Stimulated activated CD4-positive, alpha-beta T cell treated with anti-CD3 and anti-CD28 coated beads, Interleukin-1b, Interleukin-23, amount 100 ng/mL, for 48 hours (primary cell): ENCODE data around the gene TGFA.
"Not testable (repeated sequence)": the region's sequence is repeated elsewhere in the genome, so short reads cannot be mapped to it uniquely, and the experiment has no call there.

Experiments
- DNase-seq: peaks from one replicate; pipeline ENCODE4 v3.0.0-alpha.2; 2020

TGFA gene

DNA sequence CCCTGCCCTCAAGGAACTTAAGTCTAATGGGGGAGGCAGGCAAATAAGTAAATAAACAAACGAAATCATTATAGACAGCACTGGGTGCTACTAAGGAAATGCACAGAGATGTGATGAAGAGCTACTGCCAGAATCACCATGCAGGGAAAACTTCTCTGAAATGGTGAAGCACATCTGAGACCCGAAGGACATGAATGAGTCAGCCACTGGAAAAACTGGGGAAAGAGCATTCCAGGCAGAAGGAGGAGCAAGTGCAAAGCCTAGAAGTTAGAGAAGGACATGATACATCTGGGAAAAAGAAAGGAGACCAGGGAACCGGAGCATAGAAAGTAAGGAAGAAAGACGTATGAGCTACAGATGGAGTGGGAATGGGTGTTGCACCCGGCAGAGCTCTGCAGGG is 56.8 kb downstream of the TGFA start:
- DNase-seq: no peak

DNA sequence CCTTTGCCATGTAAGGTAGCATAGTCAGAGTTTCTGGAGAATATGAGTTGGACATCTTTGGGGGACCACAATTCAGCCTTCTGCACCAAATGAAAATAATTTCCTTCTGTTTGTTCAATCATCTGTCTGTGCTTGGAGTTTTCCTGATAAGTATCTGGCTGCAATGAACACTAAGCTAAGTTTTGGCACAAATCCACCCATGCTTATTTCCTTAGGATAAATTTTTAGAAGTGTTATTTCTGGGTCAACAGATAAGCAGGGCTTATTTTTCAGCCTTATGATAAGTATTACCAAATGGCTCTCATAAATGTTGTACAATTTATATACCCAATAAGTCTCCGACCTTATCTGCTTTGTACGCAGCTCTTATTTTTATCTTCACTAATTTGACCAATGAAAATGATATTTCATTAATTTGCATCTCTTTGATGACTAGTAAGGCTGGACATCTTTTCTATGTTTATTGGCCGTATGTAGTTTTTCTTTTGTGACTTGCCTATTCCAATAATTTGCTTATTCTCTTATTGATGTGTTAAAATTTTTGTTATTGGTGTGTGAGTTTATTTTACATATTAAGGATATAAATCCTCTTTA is 59.2 kb downstream of the TGFA start:
- DNase-seq: no peak

DNA sequence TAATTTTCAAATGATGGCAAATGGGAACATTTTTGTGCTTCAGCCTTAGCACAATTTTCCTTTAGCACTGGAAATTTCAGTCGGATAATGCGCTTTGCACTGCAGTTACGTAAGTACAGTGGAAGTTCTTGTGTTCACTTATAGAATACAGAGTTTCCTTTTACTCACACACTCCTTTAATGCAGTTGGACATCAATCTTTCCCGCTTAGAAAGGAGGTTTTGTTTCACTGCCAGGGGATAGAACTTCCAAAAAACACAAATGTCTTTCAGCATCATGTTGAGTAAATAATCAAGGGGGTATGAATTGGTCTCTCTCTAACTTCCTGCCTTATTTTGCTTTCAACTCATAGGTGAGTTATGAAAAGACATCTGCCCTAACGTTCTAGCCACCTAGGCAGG is 63.2 kb downstream of the TGFA start:
- DNase-seq: no peak

DNA sequence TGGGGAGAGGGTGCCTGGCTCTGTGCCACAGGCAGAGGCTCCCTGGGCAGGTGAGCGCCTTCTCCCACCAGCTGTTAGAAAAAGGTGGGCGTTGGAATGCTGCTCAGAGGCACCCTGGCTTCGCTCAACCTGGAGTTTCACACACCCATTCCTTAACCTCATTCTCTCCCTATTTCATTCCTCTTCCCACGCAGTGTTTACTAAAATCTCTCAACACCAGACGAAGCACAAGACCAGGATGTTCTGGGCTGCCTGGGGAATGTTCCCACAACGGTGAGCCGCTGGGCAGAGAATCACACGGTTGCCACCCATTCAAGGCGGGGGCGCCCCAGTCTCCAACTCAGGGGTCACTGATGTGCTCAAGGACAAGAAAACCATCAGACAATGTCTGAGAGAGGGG is 64.5 kb downstream of the TGFA start:
- DNase-seq: no peak

DNA sequence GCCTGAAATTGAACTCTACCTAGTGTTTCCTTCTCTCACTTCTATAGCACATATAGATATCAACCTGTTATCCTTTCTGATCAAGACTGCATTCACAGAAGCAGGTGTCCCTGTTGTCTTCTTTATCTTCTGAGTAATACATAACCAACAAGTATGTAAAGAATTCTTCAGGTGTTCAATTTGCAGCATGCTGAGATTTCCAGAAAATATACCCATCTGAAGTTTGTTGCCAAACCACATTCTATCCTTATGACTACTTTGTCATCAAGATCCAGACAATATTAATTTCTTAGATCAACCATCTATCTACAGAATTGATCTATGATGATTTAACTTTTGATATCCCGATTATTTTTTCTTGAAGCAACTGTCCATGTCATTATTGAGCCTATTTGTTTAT is 69.5 kb downstream of the TGFA start:
- DNase-seq: no peak

DNA sequence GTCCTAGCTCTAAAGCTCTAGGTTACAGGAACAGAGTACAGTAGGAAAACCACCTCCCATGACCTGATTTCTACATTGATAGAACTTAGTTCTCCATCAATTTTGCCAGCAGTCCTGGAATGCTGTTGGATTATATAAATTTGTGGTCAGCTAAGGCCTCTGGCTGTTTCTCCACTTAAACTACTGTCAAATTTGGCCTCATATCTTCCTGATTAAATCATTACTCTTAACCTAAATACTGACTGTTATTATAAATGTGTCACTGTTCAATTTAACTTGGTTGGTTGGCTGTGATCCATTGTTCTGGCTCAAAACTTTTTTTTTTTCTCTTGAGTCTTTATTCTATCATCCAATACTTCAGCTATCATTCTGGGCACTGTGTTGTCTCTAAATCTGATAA is 71.2 kb downstream of the TGFA start:
- DNase-seq: no peak

DNA sequence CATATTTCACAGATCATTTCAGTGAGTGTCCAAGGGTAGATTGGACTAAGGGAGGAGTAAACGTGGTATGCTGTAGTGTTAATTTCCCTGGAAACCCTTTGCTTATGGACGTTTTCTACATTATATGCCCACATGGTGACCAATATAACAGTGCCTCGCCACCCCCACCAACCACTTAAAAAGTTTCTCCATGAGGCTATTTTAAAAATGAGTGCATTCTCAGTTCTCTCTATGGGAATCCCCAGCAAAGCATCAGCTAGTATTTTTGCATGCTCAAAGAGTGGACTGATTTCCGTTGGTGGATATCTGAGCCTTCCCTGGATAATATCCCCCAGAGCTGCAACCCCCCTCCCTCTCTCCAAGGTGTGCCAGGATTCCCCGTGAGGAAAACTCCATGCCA is 73.2 kb downstream of the TGFA start:
- no peak for DNase-seq

DNA sequence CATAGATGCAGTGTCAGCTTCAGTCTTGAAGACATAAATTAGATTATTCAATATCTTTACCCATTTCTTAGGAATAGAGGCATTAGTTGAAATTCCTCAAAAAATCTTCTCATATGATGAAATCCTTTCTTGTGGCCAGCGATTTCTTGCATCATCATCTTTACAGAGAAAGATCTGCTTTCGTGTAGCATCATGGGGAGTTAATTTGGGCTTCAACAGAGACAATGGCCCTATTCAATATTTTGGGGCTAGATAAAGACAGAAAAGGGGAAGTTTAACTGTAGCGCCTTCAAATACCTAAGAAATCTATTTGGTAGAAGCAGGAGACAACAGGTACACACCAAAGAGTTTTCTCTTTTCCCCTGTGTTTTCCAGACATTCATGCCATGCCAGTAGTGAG is 73.8 kb downstream of the TGFA start:
- no peak for DNase-seq

DNA sequence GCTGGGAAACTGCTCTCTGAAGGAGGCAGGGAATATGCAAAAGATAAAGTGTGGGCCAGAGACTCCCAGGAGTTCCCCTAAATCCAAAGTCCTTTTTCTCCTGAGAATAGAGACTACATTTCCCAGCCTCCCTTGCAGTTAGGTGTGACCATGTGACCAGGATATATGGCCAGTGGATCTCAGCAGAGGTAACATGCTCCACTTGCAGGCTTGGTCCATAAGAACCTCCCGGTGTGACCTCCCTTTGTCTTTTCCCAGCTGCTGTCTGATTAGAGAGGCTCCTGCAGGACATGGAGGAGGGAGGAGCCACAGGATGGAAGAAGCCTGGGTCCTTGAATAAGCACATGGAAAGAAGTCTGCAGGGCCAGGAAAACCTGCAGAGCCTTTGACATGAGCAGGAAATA is 76.2 kb downstream of the TGFA start:
- DNase-seq: no peak

DNA sequence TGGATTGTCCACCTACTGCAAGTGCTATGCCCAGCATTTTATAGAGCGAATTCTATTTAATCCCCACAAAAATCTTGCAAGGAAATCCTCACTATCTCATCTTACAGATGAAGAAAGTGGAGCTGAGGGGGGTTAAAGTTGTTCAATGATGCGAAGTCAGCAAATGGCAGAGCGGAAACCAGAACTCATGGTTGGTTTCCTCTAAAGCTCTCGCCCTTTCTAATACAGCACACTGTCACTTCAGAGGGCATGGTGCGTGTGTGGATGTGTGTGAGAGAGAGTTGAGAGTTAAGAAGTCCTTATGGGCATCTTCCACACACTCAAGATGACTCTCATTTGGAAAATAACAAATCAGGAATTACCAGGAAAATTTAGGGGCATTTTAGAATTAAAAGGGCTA is 78.4 kb downstream of the TGFA start:
- no peak for DNase-seq

DNA sequence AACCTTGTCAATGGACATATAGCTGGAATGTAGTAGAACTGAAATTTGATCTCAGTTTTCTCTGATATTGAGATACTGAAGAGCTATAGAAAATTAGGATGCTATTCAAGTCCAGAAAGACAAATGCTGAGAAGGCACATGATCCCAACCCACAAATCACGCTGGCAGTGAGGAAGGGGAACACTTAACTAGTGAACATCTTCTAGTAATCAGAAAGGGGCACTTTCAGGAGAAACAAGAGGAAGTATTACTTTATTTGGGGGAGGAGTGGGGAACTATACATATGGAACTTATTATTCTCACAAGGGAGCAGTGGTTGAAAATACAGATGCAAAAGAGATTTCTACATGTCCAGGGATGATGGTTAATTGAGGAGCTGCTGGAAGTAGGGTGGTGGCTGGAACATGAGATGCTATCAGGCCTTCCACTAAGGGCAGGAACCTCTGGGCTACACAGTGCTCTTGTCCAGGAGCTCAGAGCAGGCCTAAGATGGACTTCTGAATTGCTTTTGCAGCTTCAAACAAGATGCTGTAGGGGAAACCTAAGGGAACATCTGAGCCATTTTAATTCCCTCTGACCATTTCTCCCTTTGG is 79.3 kb downstream of the TGFA start:
- no peak for DNase-seq

DNA sequence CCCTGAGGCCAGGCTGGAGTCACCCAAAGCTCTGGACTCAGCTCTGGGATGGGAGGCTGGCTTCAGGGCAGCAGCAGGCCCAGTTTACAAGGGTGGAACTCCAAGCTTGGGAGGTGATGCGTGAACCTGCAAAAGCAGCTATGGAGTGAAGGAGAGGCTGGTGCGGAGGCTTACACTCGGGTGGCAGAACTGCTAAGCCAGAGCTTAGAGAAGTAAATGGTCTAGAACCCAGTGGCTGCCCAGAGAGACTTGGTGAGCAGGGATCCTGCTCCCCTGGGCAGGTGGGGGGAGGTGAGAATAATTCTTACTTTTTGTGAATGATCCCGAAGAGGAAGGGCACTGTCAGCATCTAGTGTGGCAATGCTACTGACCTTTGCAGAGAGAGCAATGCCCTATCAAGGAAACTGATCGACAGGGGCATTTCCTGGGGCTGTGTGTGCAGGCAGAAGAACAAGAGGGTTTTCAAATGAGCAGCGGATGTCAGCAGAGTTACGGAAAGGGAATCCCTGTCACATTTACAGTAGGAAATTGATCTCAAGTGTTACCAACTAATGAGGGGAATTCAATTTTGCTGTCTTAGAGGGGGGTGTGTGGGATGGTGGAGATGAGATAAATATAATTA is 80.4 kb downstream of the TGFA start:
- DNase-seq: no peak

DNA sequence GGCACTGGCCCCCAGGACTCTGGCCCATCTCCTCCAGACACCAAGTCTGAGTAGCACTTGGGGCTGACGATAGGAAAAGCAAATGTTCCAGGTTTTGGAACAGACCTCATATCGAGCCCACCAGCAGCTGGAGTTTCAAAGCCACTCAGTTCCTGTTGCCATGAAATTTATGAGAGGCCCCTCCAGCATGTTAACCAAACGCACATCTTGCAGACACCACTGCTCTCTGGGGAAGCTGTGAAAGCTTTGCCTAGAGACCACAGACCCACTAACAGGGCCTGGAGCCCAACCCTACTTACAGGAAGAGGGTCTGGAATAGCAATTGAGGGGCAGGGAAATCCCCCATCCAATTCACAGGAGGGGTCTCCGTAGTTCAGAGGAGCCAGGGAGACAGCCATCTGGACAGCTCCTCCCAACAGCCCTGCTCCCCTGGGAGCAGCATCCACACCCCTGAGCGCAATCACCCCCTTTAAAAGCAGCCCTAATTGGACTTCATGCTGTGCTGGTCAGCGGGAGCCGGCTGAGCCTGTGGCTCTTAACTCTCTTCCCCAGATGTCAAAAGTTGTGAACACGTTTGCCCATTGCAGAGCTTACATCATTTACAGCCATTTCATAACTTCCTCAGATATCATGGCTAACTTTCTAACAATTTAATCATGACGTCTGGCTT is 81.3 kb downstream of the TGFA start:
- DNase-seq: no peak

DNA sequence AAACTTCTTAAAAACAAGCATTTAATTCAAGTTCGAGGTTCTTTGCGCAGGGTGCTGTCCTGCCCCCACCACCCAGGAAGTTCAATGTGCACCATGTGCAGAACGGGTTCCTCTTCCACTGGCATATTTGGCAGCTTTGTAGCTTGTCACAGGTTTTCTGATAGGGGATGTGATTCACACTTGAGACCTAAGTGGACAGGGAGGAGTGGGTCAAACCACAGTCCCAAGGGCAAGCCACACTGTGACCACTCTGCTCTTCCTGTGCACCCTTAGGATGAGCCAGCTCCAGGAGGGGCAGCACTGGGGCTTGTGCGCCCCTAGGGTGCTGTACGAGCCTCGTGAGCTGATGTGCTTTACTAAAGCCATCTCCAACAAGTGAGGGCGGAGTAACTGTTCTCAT is 82.5 kb downstream of the TGFA start:
- no peak for DNase-seq

DNA sequence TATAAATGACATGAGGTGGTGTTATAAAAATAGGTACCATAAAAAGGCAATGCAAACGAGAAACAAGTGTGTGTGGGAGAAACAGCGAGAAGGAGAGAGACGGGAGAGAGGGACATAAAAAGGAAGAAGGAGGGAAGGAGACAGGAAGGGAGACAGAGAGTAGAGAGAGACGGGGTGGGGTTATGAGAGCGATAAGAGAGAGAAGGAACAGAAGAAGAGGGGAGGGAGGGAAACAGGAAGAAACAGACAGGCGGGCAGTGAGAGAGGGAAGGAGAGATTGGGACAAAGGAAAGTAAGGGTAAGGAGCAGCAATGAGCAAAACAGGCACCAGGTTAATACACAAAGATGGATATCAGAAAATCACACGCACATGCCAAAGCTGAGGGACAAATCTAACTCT is 83.7 kb downstream of the TGFA start:
- no peak for DNase-seq

DNA sequence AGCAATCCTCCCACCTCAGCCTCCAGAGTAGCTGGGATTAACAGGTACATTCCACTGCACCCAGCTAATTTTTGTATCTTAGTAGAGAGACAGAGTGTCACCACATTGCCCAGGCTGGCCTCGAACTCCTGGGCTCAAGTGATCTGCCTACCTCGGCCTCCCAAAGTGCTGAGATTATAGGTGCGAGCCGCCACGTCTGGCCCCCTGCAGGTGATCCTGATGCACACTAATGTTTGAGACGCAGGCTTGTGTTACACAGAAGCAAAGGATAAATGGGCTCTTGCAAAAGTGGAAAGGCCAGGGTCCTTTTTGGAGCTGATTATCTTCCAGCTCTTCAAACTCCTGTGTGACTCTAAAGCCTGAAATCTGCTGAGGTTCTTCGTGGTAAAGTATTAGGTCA is 84.2 kb downstream of the TGFA start:
- no peak for DNase-seq

DNA sequence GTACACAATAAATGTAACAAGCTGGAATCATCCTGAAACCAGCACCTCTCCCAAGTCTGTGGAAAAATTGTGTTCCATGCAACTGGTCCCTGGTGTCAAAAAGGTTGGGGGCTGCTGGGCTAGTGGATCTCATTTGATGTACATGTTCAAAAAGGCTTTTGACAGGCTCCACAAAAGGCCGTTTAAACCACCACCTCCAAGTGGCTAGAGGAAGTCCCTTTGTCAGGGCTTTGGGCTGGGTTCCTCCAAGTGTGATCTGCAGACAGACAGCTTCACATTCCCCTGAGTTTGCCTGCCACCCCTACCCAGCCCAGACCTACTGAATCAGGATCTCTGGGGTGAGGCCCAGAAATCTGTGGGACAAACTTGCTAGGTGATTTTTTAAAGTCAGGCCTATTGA is 84.7 kb downstream of the TGFA start:
- no peak for DNase-seq

DNA sequence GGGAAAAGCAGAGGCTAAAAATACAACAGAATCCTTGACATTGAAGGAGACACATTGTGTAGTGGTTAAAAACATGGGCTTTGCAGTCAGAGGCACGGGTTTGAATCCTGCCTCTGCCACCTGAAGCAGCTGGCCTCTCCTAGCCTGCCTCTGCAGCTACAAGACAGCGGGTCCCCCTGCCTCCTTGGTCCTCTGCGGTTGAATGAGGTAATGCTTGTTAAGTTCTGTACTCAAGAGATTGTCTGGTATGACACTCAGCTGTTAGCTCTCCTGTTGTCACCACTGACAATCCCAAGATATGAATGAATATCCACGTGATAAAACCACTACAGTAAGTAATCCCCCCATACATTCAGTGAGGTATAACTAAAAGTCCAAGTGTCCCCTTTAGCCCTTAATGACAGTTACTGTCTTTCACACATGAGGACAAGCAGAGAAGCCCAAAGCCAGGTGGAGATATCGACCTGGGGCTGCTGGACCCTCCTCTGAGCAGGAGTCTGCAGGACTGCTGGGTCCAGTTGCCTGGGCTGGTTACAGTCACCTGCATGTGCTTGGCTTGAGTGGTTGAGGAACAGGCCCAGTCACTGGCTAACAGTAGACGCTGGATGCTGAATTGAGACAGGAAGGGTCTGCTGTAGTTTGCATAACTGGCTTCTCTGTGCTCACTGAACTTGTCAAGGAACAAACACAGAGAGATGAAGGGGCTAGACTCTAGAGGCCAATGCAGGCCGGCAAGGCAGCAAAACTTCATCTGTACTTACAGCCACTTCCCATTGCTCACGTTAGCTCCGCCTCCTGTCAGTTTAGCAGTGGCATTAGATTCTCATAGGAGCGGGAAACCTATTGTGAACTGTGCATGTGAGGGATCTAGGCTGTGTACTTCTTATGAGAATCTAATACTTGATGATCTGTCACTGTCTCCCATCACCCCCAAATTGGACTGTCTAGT is 85.5 kb downstream of the TGFA start:
- DNase-seq: no peak

DNA sequence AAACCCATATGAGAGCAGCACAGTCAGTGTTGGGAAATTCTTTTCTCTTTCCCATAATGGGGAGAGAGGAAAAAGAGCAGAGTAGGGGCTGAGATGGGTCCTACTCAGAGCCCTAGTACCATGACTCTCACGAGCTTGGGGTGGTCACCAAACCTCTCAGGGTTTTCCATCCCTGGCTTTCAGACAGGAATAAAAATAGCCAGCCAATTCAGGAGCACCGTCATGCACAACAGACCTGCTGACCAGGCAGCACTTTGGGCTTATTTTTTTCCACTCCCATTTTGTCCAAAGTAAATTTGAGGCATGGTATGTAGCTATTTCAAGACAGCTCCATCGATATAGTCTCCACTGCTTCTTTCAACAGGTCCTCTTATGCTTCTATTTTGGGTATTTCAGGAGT is 86.4 kb downstream of the TGFA start:
- no peak for DNase-seq

DNA sequence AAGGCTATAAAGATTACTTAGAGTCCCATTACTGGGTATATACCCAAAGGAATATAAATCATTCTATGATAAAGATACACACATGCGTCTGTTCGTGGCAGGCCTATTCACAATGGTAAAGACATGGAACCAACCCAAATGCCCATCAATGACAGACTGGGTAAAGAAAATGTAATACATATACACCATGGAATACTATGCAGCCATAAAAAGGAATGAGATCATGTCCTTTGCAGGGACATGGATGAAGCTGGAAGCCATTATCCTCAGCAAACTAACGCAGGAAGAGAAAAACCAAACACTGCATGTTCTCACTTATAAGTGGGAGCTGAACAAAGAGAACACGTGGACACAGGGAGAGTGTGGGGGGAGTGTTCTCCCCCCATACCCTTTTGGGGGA is 87.0 kb downstream of the TGFA start:
- not testable (repeated sequence) for DNase-seq

DNA sequence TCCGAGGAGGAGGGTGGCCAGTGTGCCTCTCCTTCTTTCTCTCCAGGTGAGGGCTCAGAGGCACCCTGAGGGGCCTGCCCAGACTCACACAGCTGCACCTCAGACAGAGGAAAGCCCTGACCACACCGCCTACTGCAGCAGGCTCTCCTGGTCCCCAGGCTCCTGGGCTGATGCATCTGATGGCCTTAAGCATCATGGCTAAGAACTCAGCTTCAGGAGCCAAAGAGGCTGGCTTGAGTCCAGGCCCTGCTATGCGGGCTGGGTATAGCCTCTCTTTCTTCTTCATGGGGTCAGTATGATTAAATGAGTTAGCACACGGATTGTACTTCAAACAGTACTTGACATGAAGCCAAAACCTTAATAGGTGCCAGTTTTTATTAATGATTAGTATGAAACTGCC is 89.6 kb downstream of the TGFA start:
- no peak for DNase-seq

DNA sequence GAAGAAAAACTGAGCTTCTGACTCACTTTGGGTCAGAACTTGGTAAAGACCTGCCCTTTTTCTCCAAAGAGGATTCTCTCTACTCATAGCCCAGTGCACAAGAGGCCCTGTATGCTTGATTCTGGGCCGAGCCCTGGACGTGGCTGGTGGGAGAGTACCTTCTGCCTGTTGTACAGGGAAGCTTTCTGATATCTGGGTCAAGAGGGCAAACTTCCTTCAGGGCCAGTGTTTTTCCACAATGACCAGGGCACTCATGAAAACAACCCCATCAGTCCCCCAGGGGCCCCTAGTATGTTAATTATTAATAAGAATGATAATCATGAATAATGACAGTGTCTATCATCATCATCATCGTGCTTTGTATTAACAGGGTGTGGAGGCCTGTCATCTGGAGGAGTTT is 90.0 kb downstream of the TGFA start:
- no peak for DNase-seq
